GM21717 (cell line): ENCODE measurements around the gene ZNF789.
A peak's percentile ranks its signal among the peaks of the same experiment; 100 is the strongest.
"Not testable (repeated sequence)": the region's sequence is repeated elsewhere in the genome, so short reads cannot be mapped to it uniquely, and the experiment has no call there.

Experiments
- ATAC-seq: cut with Tn5 transposase; IDR thresholded peaks from one replicate; pipeline ENCODE4 v1.9.1; 2021; ENCODE audit warnings: mild to moderate bottlenecking, moderate library complexity; ENCODE audit not compliant: unreplicated experiment

Gene ZNF789

GRCh38 chr7:99501236-99501635 lies 28.5 kb downstream of the ZNF789 start:
- not testable (repeated sequence) for ATAC-seq

- ATAC-seq: no peak
Measured at GRCh38 chr7:99504281-99504602, 31.6 kb downstream of the ZNF789 start.

DNA sequence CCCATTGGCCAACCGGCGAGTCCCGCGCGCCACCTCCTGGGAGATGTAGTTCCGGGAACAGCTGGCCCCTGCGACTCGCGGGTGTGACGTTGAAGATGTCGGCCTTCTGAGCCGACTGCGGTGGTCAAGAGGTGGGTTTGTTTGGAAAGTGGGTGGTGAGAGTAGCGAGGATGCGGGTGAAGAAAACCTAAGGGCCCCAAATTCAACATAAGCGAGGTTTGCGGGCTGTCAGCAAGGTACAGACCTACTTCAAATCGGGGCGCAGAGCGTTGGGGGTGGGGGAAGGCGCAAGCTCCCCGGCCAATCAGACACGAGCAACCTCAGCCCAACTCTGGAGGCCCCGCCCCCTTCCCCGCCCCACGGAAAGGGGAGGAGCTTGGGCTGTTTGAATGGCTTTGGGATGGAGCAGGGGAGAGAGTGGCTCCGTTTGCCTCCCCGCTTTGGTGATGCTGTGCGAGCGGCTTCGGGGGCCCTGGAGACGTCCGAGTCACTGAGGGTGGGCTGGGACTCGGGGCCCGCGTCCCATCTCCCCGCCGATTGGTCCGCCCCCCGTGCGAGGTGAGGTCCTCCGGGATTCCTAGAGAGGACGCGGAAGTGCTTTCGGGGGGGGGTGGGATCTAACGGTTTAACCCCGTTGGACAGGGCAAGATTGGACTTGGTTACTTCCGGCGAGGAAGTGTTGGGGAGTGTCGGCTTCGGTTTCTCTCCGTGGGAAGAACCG lies 32.1 kb downstream of the ZNF789 start, which contains the start of gene ZKSCAN5:
Gene ZKSCAN5 (plus strand): TSS at position 60 of the 721 bp plus-strand sequence. CDS start 1,383 bp downstream, outside the sequence.
- ATAC-seq: peak; percentile 76

DNA sequence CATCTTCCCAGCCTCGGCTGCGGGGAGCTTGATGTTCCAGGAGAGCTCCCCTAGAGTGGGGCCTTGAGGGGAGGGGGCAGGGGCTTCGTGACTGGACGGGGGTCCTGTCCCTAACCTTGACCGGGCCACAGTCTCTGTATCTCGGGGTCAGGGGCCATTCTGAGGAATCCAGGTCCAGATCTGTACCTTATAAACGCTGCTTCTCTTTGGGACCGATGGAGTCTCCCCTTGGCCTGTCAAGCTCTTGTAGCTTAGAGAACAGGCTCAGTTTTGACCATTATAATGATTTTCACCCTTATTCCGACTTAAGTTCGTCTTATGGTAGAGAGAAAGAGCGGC lies 32.6 kb downstream of the ZNF789 start:
- peak; percentile 14 for ATAC-seq

GRCh38 chr7:99514050-99514449 lies 41.4 kb downstream of the ZNF789 start:
- ATAC-seq: no peak

DNA sequence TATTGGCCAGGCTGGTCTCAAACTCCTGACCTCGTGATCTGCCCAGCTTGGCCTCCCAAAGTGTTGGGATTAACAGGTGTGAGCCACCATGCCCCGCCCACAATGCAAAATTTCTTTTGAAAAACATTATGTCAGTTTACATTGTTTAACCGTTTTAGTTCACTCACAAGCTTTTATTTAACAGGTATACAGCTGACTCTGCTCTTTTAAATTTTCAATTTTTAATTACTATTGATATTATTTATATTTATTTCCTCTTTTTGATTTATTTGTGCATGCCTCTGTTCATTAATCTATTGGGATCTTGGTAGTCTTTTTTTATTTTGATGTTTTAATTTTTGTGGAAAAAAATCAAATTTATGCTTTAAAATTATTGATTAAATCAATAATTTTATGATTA lies 48.7 kb downstream of the ZNF789 start:
- no peak for ATAC-seq

DNA sequence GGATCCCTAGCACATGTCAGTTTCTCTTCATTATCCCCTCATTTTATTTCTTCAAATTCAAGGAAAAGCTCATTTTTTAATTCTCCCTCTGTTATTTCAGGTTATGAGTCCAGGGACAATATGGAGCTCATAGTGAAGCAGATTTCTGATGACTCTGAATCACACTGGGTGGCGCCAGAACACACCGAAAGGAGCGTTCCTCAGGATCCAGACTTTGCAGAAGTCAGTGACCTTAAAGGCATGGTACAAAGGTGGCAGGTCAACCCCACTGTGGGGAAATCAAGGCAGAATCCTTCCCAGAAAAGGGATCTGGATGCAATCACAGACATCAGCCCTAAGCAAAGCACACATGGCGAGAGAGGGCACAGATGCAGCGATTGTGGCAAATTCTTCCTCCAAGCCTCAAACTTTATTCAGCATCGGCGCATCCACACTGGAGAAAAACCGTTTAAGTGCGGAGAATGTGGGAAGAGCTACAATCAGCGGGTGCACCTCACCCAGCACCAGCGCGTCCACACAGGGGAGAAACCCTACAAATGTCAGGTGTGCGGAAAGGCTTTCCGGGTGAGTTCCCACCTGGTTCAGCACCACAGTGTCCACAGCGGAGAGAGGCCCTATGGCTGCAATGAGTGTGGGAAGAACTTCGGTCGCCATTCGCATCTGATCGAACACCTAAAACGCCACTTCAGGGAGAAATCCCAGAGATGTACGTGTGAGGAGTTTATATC lies 53.2 kb downstream of the ZNF789 start:
- no peak for ATAC-seq

DNA sequence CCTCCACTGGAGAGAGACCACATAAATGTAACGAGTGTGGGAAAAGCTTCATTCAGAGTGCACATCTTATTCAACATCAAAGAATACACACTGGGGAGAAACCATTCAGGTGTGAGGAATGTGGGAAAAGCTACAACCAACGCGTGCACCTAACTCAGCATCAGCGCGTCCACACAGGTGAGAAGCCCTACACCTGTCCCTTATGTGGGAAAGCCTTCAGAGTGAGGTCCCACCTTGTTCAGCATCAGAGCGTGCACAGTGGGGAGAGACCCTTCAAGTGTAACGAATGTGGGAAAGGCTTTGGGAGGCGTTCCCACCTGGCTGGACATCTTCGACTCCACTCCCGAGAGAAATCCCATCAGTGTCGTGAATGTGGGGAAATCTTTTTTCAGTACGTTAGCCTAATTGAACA lies 58.7 kb downstream of the ZNF789 start:
- ATAC-seq: no peak

- no peak for ATAC-seq
Measured at GRCh38 chr7:99535667-99536066, 63.0 kb downstream of the ZNF789 start.
